Mesendoderm (in vitro differentiated cells): ENCODE results near the gene USP17L26.
"Not testable (repeated sequence)": the region's sequence is repeated elsewhere in the genome, so short reads cannot be mapped to it uniquely, and the experiment has no call there.

Source experiments
- DNase-seq: peaks from one replicate; pipeline ENCODE4 v3.0.0; 2013
- H2AK5ac ChIP-seq: 2 replicates; pipeline ENCODE4 v1.6.1; 2013; ENCODE audit warnings: low read length, inconsistent platforms
- H2BK120ac ChIP-seq: 2 replicates; pipeline ENCODE4 v1.6.1; 2013; ENCODE audit warnings: low read depth, mild to moderate bottlenecking, low read length, moderate library complexity, mixed read lengths
- H2BK15ac ChIP-seq: replicated peaks from 2 replicates; pipeline ENCODE4 v1.6.1; 2013; ENCODE audit warnings: low read depth, mild to moderate bottlenecking, moderate library complexity
- H2BK5ac ChIP-seq: 2 replicates; pipeline ENCODE4 v1.6.1; 2013; ENCODE audit warnings: low read length, inconsistent platforms
- H3K18ac ChIP-seq: 2 replicates; pipeline ENCODE4 v1.6.1; 2013; ENCODE audit warnings: mild to moderate bottlenecking, low read length, mixed read lengths
- H3K23ac ChIP-seq: one replicate; pipeline ENCODE4 v1.6.1; 2013; ENCODE audit warnings: low read length
- H3K27ac ChIP-seq: 2 replicates; pipeline ENCODE4 v1.5.1; 2013; ENCODE audit warnings: low read depth, mild to moderate bottlenecking, inconsistent platforms, low read length, moderate library complexity
- H3K27me3 ChIP-seq: 2 replicates; pipeline ENCODE4 v1.6.1; 2013; ENCODE audit warnings: low read length, control low read depth, mild to moderate bottlenecking, inconsistent platforms; ENCODE audit not compliant: insufficient read depth, poor library complexity
- H3K36me3 ChIP-seq: 2 replicates; pipeline ENCODE4 v1.6.1; 2013; ENCODE audit warnings: low read length, inconsistent platforms; ENCODE audit not compliant: control insufficient read depth, insufficient read depth
- H3K4ac ChIP-seq: one replicate; pipeline ENCODE4 v1.6.1; 2013; ENCODE audit warnings: low read depth, mild to moderate bottlenecking, low read length, moderate library complexity
- H3K4me1 ChIP-seq: 2 replicates; pipeline ENCODE4 v1.6.1; 2013; ENCODE audit warnings: low read depth, low read length, inconsistent platforms; ENCODE audit not compliant: control insufficient read depth
- H3K4me2 ChIP-seq: 2 replicates; pipeline ENCODE4 v1.6.1; 2013; ENCODE audit warnings: low read length
- H3K4me3 ChIP-seq: 2 replicates; pipeline ENCODE4 v1.5.1; 2013; ENCODE audit warnings: mild to moderate bottlenecking, low read length
- H3K56ac ChIP-seq: one replicate; pipeline ENCODE4 v1.6.1; 2013; ENCODE audit warnings: low read length
- H3K79me1 ChIP-seq: 2 replicates; pipeline ENCODE4 v1.6.1; 2013; ENCODE audit warnings: low read length, inconsistent platforms
- H3K79me2 ChIP-seq: 2 replicates; pipeline ENCODE4 v1.6.1; 2013; ENCODE audit warnings: mild to moderate bottlenecking, low read length; ENCODE audit not compliant: control insufficient read depth, insufficient read depth
- H3K9ac ChIP-seq: 2 replicates; pipeline ENCODE4 v1.6.1; 2013; ENCODE audit warnings: low read length, inconsistent platforms
- H4K5ac ChIP-seq: one replicate; pipeline ENCODE4 v1.6.1; 2013; ENCODE audit warnings: low read length
- H4K8ac ChIP-seq: one replicate; pipeline ENCODE4 v1.6.1; 2013; ENCODE audit warnings: low read depth, mild to moderate bottlenecking, control low read depth, low read length, moderate library complexity
- WGBS: extraction: QIAGEN DNeasy Blood & Tissue Kit; methylation state at CpG from one replicate; pipeline ENCODE4 v1.1.7; 2013; ENCODE audit warnings: low lambda C conversion rate, missing lambda C conversion rate; ENCODE audit not compliant: insufficient coverage; ENCODE audit errors: extremely low coverage; 5-methylcytosine and 5-hydroxymethylcytosine counted together

Gene USP17L26

DNA sequence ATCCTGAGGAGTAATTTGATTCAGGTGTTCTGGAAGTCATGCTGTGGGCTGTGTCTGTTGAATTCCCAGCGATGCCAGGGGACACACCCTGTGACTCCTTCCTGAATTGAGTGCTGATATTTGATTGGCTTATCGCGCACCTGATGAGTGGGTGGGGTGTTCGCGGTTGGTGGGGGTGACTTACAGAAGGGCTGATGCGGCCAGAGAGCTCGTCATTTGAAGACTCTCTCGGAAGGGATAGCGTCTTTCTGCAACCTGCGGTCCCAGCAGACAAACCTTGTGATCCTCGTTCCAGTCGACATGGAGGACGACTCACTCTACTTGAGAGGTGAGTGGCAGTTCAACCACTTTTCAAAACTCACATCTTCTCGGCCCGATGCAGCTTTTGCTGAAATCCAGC, 9.4 kb downstream of the USP17L26 start, which contains the start of gene USP17L27:
TSS of gene USP17L27 (plus strand) at position 301 of the 400 bp plus-strand sequence. CDS start at position 301, 0 bp downstream.
- not testable (repeated sequence) for H3K4me3 ChIP-seq, H3K18ac ChIP-seq, H3K79me2 ChIP-seq, H2BK120ac ChIP-seq, H3K4me2 ChIP-seq, H3K4me1 ChIP-seq, H2BK5ac ChIP-seq, H3K27ac ChIP-seq, H3K79me1 ChIP-seq, H2BK15ac ChIP-seq, H3K56ac ChIP-seq, DNase-seq, H3K9ac ChIP-seq, H3K36me3 ChIP-seq, H4K5ac ChIP-seq, H3K27me3 ChIP-seq, H3K4ac ChIP-seq, H4K8ac ChIP-seq, H2AK5ac ChIP-seq, H3K23ac ChIP-seq
- WGBS, result no CpG with 5 or more reads among the region's 15 CpGs

DNA sequence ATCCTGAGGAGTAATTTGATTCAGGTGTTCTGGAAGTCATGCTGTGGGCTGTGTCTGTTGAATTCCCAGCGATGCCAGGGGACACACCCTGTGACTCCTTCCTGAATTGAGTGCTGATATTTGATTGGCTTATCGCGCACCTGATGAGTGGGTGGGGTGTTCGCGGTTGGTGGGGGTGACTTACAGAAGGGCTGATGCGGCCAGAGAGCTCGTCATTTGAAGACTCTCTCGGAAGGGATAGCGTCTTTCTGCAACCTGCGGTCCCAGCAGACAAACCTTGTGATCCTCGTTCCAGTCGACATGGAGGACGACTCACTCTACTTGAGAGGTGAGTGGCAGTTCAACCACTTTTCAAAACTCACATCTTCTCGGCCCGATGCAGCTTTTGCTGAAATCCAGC, 14.1 kb downstream of the USP17L26 start, which contains the start of gene USP17L28:
TSS of gene USP17L28 (plus strand) at position 301 of the 400 bp plus-strand sequence. CDS start at position 301, 0 bp downstream.
- not testable (repeated sequence) for H3K4me1 ChIP-seq, H3K56ac ChIP-seq, H3K79me2 ChIP-seq, DNase-seq, H2BK120ac ChIP-seq, H3K27me3 ChIP-seq, H3K27ac ChIP-seq, H4K8ac ChIP-seq, H2BK5ac ChIP-seq, H3K79me1 ChIP-seq, H3K4ac ChIP-seq, H3K36me3 ChIP-seq, H3K23ac ChIP-seq, H3K18ac ChIP-seq, H2AK5ac ChIP-seq, H3K9ac ChIP-seq, H3K4me3 ChIP-seq, H3K4me2 ChIP-seq, H4K5ac ChIP-seq, H2BK15ac ChIP-seq
- no CpG with 5 or more reads among the region's 15 CpGs for WGBS

- no CpG with 5 or more reads among the region's 18 CpGs for WGBS
- H2BK15ac ChIP-seq, H3K27me3 ChIP-seq, H3K4ac ChIP-seq, H3K56ac ChIP-seq, H2AK5ac ChIP-seq, H3K4me1 ChIP-seq, H3K23ac ChIP-seq, H3K9ac ChIP-seq, H4K5ac ChIP-seq, H3K27ac ChIP-seq, H2BK120ac ChIP-seq, H4K8ac ChIP-seq, H3K4me2 ChIP-seq, H3K79me1 ChIP-seq, H3K79me2 ChIP-seq, H2BK5ac ChIP-seq, H3K4me3 ChIP-seq, H3K36me3 ChIP-seq, DNase-seq, H3K18ac ChIP-seq: not testable (repeated sequence)
Observed at GRCh38 chr4:9350866-9351265, 16.4 kb downstream of the USP17L26 start.

- H3K9ac ChIP-seq, H3K4me2 ChIP-seq: not testable (repeated sequence)
- no CpG with 5 or more reads among the region's 15 CpGs for WGBS
Observed at GRCh38 chr4:9353338-9353737, 18.9 kb downstream of the USP17L26 start, which contains the start of gene USP17L29. USP17L29 (plus strand) TSS chr4:9353638; CDS start chr4:9353638, 0 bp downstream.

GRCh38 chr4:9362829-9363228, 28.4 kb downstream of the USP17L26 start, which contains the start of gene USP17L30:
USP17L30 (plus strand) TSS chr4:9363129; CDS start chr4:9363129, 0 bp downstream.
- H3K23ac ChIP-seq, H3K4ac ChIP-seq, H2BK15ac ChIP-seq, H2AK5ac ChIP-seq, H4K8ac ChIP-seq, DNase-seq, H3K36me3 ChIP-seq, H3K4me1 ChIP-seq, H3K56ac ChIP-seq, H3K4me3 ChIP-seq, H4K5ac ChIP-seq, H3K18ac ChIP-seq, H3K27me3 ChIP-seq, H3K4me2 ChIP-seq, H3K79me2 ChIP-seq, H2BK5ac ChIP-seq, H3K79me1 ChIP-seq, H3K9ac ChIP-seq, H3K27ac ChIP-seq, H2BK120ac ChIP-seq: not testable (repeated sequence)
- WGBS, result no CpG with 5 or more reads among the region's 15 CpGs

More at GRCh38 chr4:9353338-9353737, 18.9 kb downstream of the USP17L26 start, which contains the start of gene USP17L29:
- not testable (repeated sequence) for H2AK5ac ChIP-seq, H3K4me3 ChIP-seq, H4K8ac ChIP-seq, H3K36me3 ChIP-seq, H3K56ac ChIP-seq, H3K18ac ChIP-seq, H3K79me2 ChIP-seq, DNase-seq, H2BK5ac ChIP-seq, H2BK120ac ChIP-seq, H3K23ac ChIP-seq, H3K27ac ChIP-seq, H3K4ac ChIP-seq, H3K27me3 ChIP-seq, H3K79me1 ChIP-seq, H4K5ac ChIP-seq, H2BK15ac ChIP-seq, H3K4me1 ChIP-seq

DNA sequence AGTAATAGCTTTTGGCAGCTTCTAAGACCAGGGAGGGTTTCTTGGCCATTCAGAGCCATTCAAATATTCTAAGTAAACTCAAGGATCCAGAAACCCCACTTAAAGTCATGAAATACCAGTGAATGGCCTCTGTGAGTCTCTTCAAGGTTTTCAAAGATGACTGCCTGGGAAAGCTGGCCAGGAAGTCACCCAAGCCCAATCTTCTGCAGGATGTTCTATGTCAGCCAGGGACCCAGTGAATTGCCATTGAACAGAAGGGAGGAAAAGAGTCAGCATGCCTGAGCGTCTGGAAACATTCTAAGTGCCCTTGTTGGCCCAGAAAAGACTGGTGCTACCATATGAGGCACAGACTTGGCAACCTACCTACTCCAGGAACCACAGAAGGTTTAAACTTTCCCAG, 45.4 kb downstream of the USP17L26 start:
- not testable (repeated sequence) for H3K27ac ChIP-seq, H3K18ac ChIP-seq, H2BK15ac ChIP-seq, H3K4me1 ChIP-seq, H3K79me1 ChIP-seq, H4K8ac ChIP-seq, DNase-seq, H3K4me3 ChIP-seq, H2AK5ac ChIP-seq, H3K23ac ChIP-seq, H3K79me2 ChIP-seq, H2BK5ac ChIP-seq, H3K36me3 ChIP-seq, H2BK120ac ChIP-seq, H4K5ac ChIP-seq, H3K56ac ChIP-seq, H3K9ac ChIP-seq, H3K4ac ChIP-seq, H3K4me2 ChIP-seq, H3K27me3 ChIP-seq
- WGBS, result no CpG with 5 or more reads among the region's 1 CpG
